HEK293 (cell line): ENCODE measurements around the gene CSTPP1.
A peak's percentile ranks its signal among the peaks of the same experiment; 100 is the strongest.

Experiments
- CTCF ChIA-PET: fragments of 350-600 bp; formaldehyde crosslinking; extraction: SDS; loops from one replicate; lab custom pipeline; 2021; ENCODE audit warnings: antibody characterized with exemption; lab: Yijun Ruan, JAX
- POLR2A ChIA-PET: fragments of 300-600 bp; formaldehyde crosslinking; extraction: SDS; loops from one replicate; lab custom pipeline; 2020; ENCODE audit warnings: antibody characterized with exemption, inconsistent platforms; lab: Yijun Ruan, JAX
- H3K27ac ChIP-seq: fragments of 200-500 bp; sonication (Bioruptor generic); 2 replicates; pipeline ENCODE4 v1.5.1; 2014; ENCODE audit warnings: low read depth, low read length, control low read depth, inconsistent platforms; ENCODE audit errors: extremely low read depth
- H3K36me3 ChIP-seq, 2 experiments: fragments of 200-500 bp in 1 of 2; sonication (Bioruptor generic) in 1 of 2; 1 replicate in 1 of 2; 2 replicates in 1 of 2; pipeline ENCODE4 v1.5.1; 2014 to 2017; ENCODE audit warnings: inconsistent platforms in 2 of 2, low read length in 2 of 2; ENCODE audit not compliant: control insufficient read depth in 2 of 2, insufficient read depth in 1 of 2
- H3K4me1 ChIP-seq: fragments of 200-500 bp; sonication (Bioruptor generic); 2 replicates; pipeline ENCODE4 v1.5.1; 2014; ENCODE audit warnings: mild to moderate bottlenecking, low read length, inconsistent platforms; ENCODE audit not compliant: control insufficient read depth, insufficient read depth
- H3K4me3 ChIP-seq: 2 replicates; pipeline ENCODE4 v1.5.1; 2011; ENCODE audit warnings: low read depth, mild to moderate bottlenecking, control low read depth, low read length, moderate library complexity
- H3K9me3 ChIP-seq: fragments of 200-500 bp; sonication (Bioruptor generic); 2 replicates; pipeline ENCODE4 v1.5.1; 2014; ENCODE audit warnings: low read depth, low read length, inconsistent platforms; ENCODE audit not compliant: control insufficient read depth, insufficient read depth
- GLIS2 ChIP-seq: fragments of 450-650 bp; formaldehyde crosslinking; IDR thresholded peaks from 2 replicates; pipeline ENCODE4 v1.5.1; 2016; ENCODE audit warnings: missing biosample characterization, missing genetic modification characterization
- IKZF3 ChIP-seq: fragments of 450-650 bp; IDR thresholded peaks from 2 replicates; pipeline ENCODE4 v1.5.0; 2018; ENCODE audit warnings: missing biosample characterization, mild to moderate bottlenecking, missing genetic modification characterization, moderate library complexity
- OSR2 ChIP-seq: fragments of 450-650 bp; formaldehyde crosslinking; IDR thresholded peaks from 2 replicates; pipeline ENCODE4 v1.5.1; 2016; ENCODE audit warnings: missing biosample characterization, missing genetic modification characterization
- PBX3 ChIP-seq: sonication (generic); formaldehyde crosslinking; IDR thresholded peaks from 2 replicates; pipeline ENCODE4 v1.8.1; 2022; ENCODE audit warnings: mild to moderate bottlenecking, moderate library complexity, missing genetic modification reagents
- PRDM1 ChIP-seq: fragments of 450-650 bp; formaldehyde crosslinking; IDR thresholded peaks from 2 replicates; pipeline ENCODE4; 2016; ENCODE audit warnings: missing biosample characterization, missing genetic modification characterization
- RBAK ChIP-seq: fragments of 450-650 bp; formaldehyde crosslinking; IDR thresholded peaks from 2 replicates; pipeline ENCODE4 v1.5.1; 2016; ENCODE audit warnings: missing biosample characterization, missing genetic modification characterization
- ZBTB11 ChIP-seq: fragments of 450-650 bp; formaldehyde crosslinking; conservative IDR thresholded peaks from 2 replicates; pipeline ENCODE4 v1.5.1; 2016; ENCODE audit warnings: low read depth, missing biosample characterization, missing genetic modification characterization
- ZBTB17 ChIP-seq: fragments of 450-650 bp; formaldehyde crosslinking; IDR thresholded peaks from 2 replicates; pipeline ENCODE4 v1.5.1; 2016; ENCODE audit warnings: missing biosample characterization, missing genetic modification characterization
- ZBTB6 ChIP-seq: fragments of 450-650 bp; formaldehyde crosslinking; IDR thresholded peaks from 2 replicates; pipeline ENCODE4 v1.5.1; 2017; ENCODE audit warnings: missing biosample characterization, missing genetic modification characterization
- ZNF157 ChIP-seq: fragments of 450-650 bp; formaldehyde crosslinking; IDR thresholded peaks from 2 replicates; pipeline ENCODE4 v1.5.1; 2016; ENCODE audit warnings: missing biosample characterization, missing genetic modification characterization
- ZNF311 ChIP-seq: fragments of 450-650 bp; formaldehyde crosslinking; IDR thresholded peaks from 2 replicates; pipeline ENCODE4 v1.5.1; 2017; ENCODE audit warnings: missing biosample characterization, missing genetic modification characterization, borderline replicate concordance
- ZNF366 ChIP-seq: fragments of 450-650 bp; formaldehyde crosslinking; conservative IDR thresholded peaks from 2 replicates; pipeline ENCODE4 v1.5.1; 2016; ENCODE audit warnings: missing biosample characterization, missing genetic modification characterization
- ZNF555 ChIP-seq: fragments of 450-650 bp; formaldehyde crosslinking; conservative IDR thresholded peaks from 2 replicates; pipeline ENCODE4 v1.5.1; 2017; ENCODE audit warnings: missing biosample characterization, mild to moderate bottlenecking, missing genetic modification characterization, inconsistent platforms
- ZNF660 ChIP-seq: fragments of 450-650 bp; IDR thresholded peaks from 2 replicates; pipeline ENCODE4 v1.5.1; 2018; ENCODE audit warnings: missing biosample characterization, mild to moderate bottlenecking, missing genetic modification characterization
- ZNF670 ChIP-seq: fragments of 450-650 bp; formaldehyde crosslinking; IDR thresholded peaks from 2 replicates; pipeline ENCODE4 v1.5.1; 2016; ENCODE audit warnings: missing biosample characterization, missing genetic modification characterization, low read depth
- ZNF837 ChIP-seq: fragments of 450-650 bp; formaldehyde crosslinking; IDR thresholded peaks from 2 replicates; pipeline ENCODE4 v1.5.1; 2016; ENCODE audit warnings: missing biosample characterization, missing genetic modification characterization

The CSTPP1 gene

GRCh38 chr11:47003180-47003877 is 66.8 kb downstream of the CSTPP1 start:
- ChIA-PET POLR2A (no interaction called here), CTCF (interaction anchor here (0.6 to 1.0 kb wide), 4 partner anchors 20 to 651 kb away, joined by 3 read pairs; no protein-coding TSS in a partner anchor)
- TF ChIP-seq GLIS2 (tag by site-specific recombination) (no peak), PBX3 (CRISPR knock-in tag) (no peak), ZNF670 (tag by site-specific recombination) (no peak), ZNF555 (no peak), PRDM1 (tag by site-specific recombination) (no peak), ZNF157 (no peak)
- Histone ChIP-seq H3K4me1 (no peaks in the 10 kb centered on the region), H3K27ac (no peak overlapping the region), H3K4me3 (no peak overlapping the region), H3K36me3 (no peaks in the 10 kb centered on the region), H3K9me3 (no peaks in the 10 kb centered on the region)

GRCh38 chr11:47004595-47005033 is 68.1 kb downstream of the CSTPP1 start:
- Histone ChIP-seq H3K36me3 (no peaks in the 10 kb centered on the region), H3K4me3 (no peak overlapping the region), H3K4me1 (no peaks in the 10 kb centered on the region), H3K9me3 (no peaks in the 10 kb centered on the region), H3K27ac (no peak overlapping the region)
- peak; percentile 25; the same call in 1 of the 2 replicates for TF ChIP-seq ZNF366
- peak; percentile 59; the same call in 1 of the 2 replicates for TF ChIP-seq ZNF660 (tag by site-specific recombination)
- peak; percentile 80 for TF ChIP-seq PRDM1 (tag by site-specific recombination)
- peak; percentile 50; the same call in 1 of the 2 replicates for TF ChIP-seq OSR2 (tag by site-specific recombination)
- 0 out of 2 replicates have a peak, but pooled peaks have one; percentile 54 for TF ChIP-seq IKZF3 (tag by site-specific recombination)
- TF ChIP-seq ZNF837 (tag by site-specific recombination): no peak
- peak; percentile 67 for TF ChIP-seq ZBTB17 (tag by site-specific recombination)
- TF ChIP-seq ZNF311 (tag by site-specific recombination): no peak
- no peak for TF ChIP-seq RBAK (tag by site-specific recombination)
- TF ChIP-seq ZBTB6: peak; percentile 54
- CTCF ChIA-PET: interaction anchor here (0.7 to 1.6 kb wide), 3 partner anchors 14 to 62 kb away, joined by 3 to 6 read pairs (median 3); no protein-coding TSS in a partner anchor
- POLR2A ChIA-PET: interaction anchor here (0.6 to 0.8 kb wide), 2 partner anchors 20 to 51 kb away, joined by 3 to 6 read pairs; no protein-coding TSS in a partner anchor

GRCh38 chr11:47005441-47005840 is 68.9 kb downstream of the CSTPP1 start:
- Histone ChIP-seq H3K27ac (no peak overlapping the region), H3K9me3 (no peaks in the 10 kb centered on the region), H3K36me3 (no peaks in the 10 kb centered on the region), H3K4me1 (no peaks in the 10 kb centered on the region), H3K4me3 (no peak overlapping the region)
- no peak for TF ChIP-seq ZBTB11 (tag by site-specific recombination)
- ChIA-PET POLR2A (no interaction called here), CTCF (interaction anchor here (0.7 to 1.6 kb wide), 5 partner anchors 15 to 147 kb away, joined by 3 to 6 read pairs (median 4); no protein-coding TSS in a partner anchor)
